Keratinocyte (primary cell): Measurements from ENCODE around the gene DENND5A. TPM values are rescaled to one million over a fixed set of nuclear protein-coding genes. Genes with fewer than 3 reads are reported as not detected.

Experiments
- DNase-seq: peaks from one replicate; pipeline ENCODE4 v3.0.0-alpha.2; 2011; ENCODE audit warnings: low read depth, missing footprints, low spot score
- FAIRE-seq: peaks from 2 replicates; lab custom pipeline; 2011; peaks lifted over from hg19 to GRCh38; lab: Jason Lieb, UNC
- H2AFZ ChIP-seq: 2 replicates; pipeline ENCODE4 v1.6.0; 2012; ENCODE audit warnings: low read length, control low read depth, inconsistent platforms; ENCODE audit not compliant: control insufficient read depth
- H3K27ac ChIP-seq: 2 replicates; pipeline ENCODE4 v1.5.1; 2011; ENCODE audit warnings: low read length; ENCODE audit not compliant: control insufficient read depth, insufficient read depth
- H3K27me3 ChIP-seq: 3 replicates; pipeline ENCODE4 v1.6.0; 2011; ENCODE audit warnings: low read length; ENCODE audit not compliant: control insufficient read depth, insufficient read depth; ENCODE audit errors: extremely low read depth
- H3K36me3 ChIP-seq, 2 experiments: 2 replicates in 1 of 2; 3 replicates in 1 of 2; pipeline ENCODE4 v1.5.1; 2011; ENCODE audit warnings: low read length in 2 of 2, mild to moderate bottlenecking in 1 of 2; ENCODE audit not compliant: control insufficient read depth in 2 of 2, insufficient read depth in 2 of 2; ENCODE audit errors: extremely low read depth in 1 of 2
- H3K4me1 ChIP-seq: 3 replicates; pipeline ENCODE4 v1.5.1; 2011; ENCODE audit warnings: low read length; ENCODE audit not compliant: control insufficient read depth, insufficient read depth; ENCODE audit errors: extremely low read depth
- H3K4me2 ChIP-seq: 3 replicates; pipeline ENCODE4 v1.6.0; 2011; ENCODE audit warnings: low read depth, low read length; ENCODE audit not compliant: control insufficient read depth, insufficient read depth; ENCODE audit errors: extremely low read depth
- H3K4me3 ChIP-seq, 3 experiments: fragments of 200-600 bp in 1 of 3; sonication (generic) in 1 of 3; 2 replicates in 2 of 3; 3 replicates in 1 of 3; pipeline ENCODE4 v1.5.1; 2011 to 2016; ENCODE audit warnings: low read length in 3 of 3, mild to moderate bottlenecking in 3 of 3, control low read depth in 2 of 3, inconsistent platforms in 1 of 3, low read depth in 1 of 3, mixed read lengths in 1 of 3, mixed run types in 1 of 3, moderate library complexity in 1 of 3; ENCODE audit not compliant: control insufficient read depth in 2 of 3, insufficient read depth in 2 of 3; ENCODE audit errors: extremely low read depth in 1 of 3
- H3K79me2 ChIP-seq: 2 replicates; pipeline ENCODE4 v1.6.0; 2012; ENCODE audit warnings: low read length; ENCODE audit not compliant: control insufficient read depth, insufficient read depth
- H3K9ac ChIP-seq: 3 replicates; pipeline ENCODE4 v1.6.0; 2011; ENCODE audit warnings: low read length; ENCODE audit not compliant: control insufficient read depth, insufficient read depth; ENCODE audit errors: extremely low read depth
- H3K9me1 ChIP-seq: 3 replicates; pipeline ENCODE4 v1.6.0; 2011; ENCODE audit warnings: low read length; ENCODE audit not compliant: control insufficient read depth, insufficient read depth; ENCODE audit errors: extremely low read depth
- H3K9me3 ChIP-seq: 2 replicates; pipeline ENCODE4 v1.5.1; 2012; ENCODE audit warnings: low read depth, low read length; ENCODE audit not compliant: control insufficient read depth
- H4K20me1 ChIP-seq: 3 replicates; pipeline ENCODE4 v1.6.0; 2011; ENCODE audit warnings: low read length; ENCODE audit not compliant: control insufficient read depth, insufficient read depth; ENCODE audit errors: extremely low read depth
- EZH2 ChIP-seq: IDR thresholded peaks from one replicate; pipeline ENCODE4 v1.6.1; 2012; ENCODE audit warnings: inconsistent platforms, mild to moderate bottlenecking, low read length, moderate library complexity
- dilution Hi-C: fragments of 300-500 bp; cut with MboI; formaldehyde crosslinking; loops from one replicate; pipeline ENCODE4 v1.7.0; 2020; ENCODE audit warnings: low sequenced_read_pairs; ENCODE audit not compliant: extremely low pct_ligation_motif_present
- polyA plus RNA-seq, 5 experiments: library from polyadenylated mRNA; depleted of rRNA in 3 of 5; stranded (reverse) in 3 of 5; stranded (forward) in 1 of 5; unstranded in 1 of 5; fragments of >200 nt; gene quantifications; 1 replicate in 1 of 5; 2 replicates in 3 of 5; 3 replicates in 1 of 5; pipeline versions ENCODE4 v1.2.1 to v1.2.3, GENCODE V29; 2011 to 2012; ENCODE audit warnings: missing spikeins in 2 of 5, low read depth in 1 of 5, low replicate concordance in 1 of 5
- TF ChIP-seq, protein P1 (sequence below), 3 experiments: IDR thresholded peaks in 1 of 3; conservative IDR thresholded peaks in 1 of 3; optimal IDR thresholded peaks in 1 of 3; 2 replicates in 2 of 3; 3 replicates in 1 of 3; pipeline versions ENCODE3 to v1.5.1; 2011; ENCODE audit warnings: low read length in 3 of 3, mild to moderate bottlenecking in 3 of 3, moderate library complexity in 2 of 3, control low read depth in 1 of 3, inconsistent platforms in 1 of 3; ENCODE audit not compliant: insufficient read depth in 2 of 3; ENCODE audit errors: extremely low read depth in 1 of 3

DENND5A gene
- polyA plus RNA-seq, 1 donor (not counting 4 experiments of a cell fraction or from before 2014, with no cell fraction given), result 49.1 TPM

DNA sequence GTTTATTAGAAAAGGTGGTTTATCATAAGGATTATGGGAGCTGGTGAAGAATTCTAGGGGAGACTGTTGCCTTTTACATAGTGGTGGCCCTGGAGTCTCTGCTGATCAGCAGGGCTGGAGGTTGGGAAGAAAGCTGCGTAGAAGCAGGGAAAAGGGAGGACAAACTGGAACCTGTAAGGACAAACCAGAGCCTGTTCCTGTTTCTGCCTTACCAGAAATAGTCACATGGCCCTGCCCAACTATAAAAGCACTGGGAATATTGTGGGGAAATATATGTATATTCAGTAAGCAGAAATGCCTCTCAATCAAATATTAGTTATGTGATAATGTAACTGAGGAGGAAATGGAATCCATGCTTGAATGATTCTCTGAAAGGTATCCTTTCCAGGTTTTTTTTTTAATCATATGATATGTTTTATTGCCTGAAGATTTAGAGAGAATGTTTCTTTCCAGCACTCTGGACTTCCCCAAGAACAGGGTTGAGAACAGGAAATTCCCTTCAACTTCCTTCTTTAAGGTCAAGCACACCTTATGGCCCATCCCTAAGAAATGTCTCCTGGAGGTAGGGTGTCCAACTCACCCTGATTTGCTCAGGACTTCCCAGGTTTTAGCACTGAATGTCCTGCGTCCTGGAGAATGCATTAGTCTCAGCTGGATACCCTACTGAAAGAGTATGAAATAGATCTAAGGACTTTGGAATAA, 139.8 kb downstream of the DENND5A start:
- Histone ChIP-seq H3K36me3 (no peaks in the 10 kb centered on the region), H3K79me2 (no peaks in the 10 kb centered on the region), H3K27me3 (no peaks in the 10 kb centered on the region), H3K4me2 (no peak overlapping the region), H3K27ac (no peak overlapping the region), H3K9me1 (no peaks in the 10 kb centered on the region), H3K4me1 (no peaks in the 10 kb centered on the region), H3K9me3 (no peaks in the 10 kb centered on the region), H3K9ac (no peak overlapping the region), H2AFZ (no peak overlapping the region), H4K20me1 (no peaks in the 10 kb centered on the region), H3K4me3 (no peak overlapping the region)
- FAIRE-seq, result no peak
- no peak for DNase-seq
- TF ChIP-seq, protein P1, sequence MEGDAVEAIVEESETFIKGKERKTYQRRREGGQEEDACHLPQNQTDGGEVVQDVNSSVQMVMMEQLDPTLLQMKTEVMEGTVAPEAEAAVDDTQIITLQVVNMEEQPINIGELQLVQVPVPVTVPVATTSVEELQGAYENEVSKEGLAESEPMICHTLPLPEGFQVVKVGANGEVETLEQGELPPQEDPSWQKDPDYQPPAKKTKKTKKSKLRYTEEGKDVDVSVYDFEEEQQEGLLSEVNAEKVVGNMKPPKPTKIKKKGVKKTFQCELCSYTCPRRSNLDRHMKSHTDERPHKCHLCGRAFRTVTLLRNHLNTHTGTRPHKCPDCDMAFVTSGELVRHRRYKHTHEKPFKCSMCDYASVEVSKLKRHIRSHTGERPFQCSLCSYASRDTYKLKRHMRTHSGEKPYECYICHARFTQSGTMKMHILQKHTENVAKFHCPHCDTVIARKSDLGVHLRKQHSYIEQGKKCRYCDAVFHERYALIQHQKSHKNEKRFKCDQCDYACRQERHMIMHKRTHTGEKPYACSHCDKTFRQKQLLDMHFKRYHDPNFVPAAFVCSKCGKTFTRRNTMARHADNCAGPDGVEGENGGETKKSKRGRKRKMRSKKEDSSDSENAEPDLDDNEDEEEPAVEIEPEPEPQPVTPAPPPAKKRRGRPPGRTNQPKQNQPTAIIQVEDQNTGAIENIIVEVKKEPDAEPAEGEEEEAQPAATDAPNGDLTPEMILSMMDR (optimal IDR thresholded peaks at IDR 0.05 in 1 of 3, IDR thresholded peaks at IDR 0.05 in 1 of 3, conservative IDR thresholded peaks at IDR 0.05 in 1 of 3; ENCODE audit: extremely low read depth in 1 of 3, insufficient read depth in 2 of 3, low read length in 3 of 3), result no peak
- no peak for TF ChIP-seq EZH2
- dilution Hi-C loops, result no loop called here

GRCh38 chr11:9123595-9124304, 141.4 kb downstream of the DENND5A start:
- no peak overlapping the region for H3K4me2 ChIP-seq
- H4K20me1 ChIP-seq, result no peaks in the 10 kb centered on the region
- dilution Hi-C loops, result no loop called here
- no peaks in the 10 kb centered on the region for H3K9me3 ChIP-seq
- TF ChIP-seq, protein P1 (optimal IDR thresholded peaks at IDR 0.05 in 1 of 3, IDR thresholded peaks at IDR 0.05 in 1 of 3, conservative IDR thresholded peaks at IDR 0.05 in 1 of 3; ENCODE audit: extremely low read depth in 1 of 3, insufficient read depth in 2 of 3, low read length in 3 of 3), result no peak
- H3K4me3 ChIP-seq, result no peak overlapping the region
- no peak overlapping the region for H3K27ac ChIP-seq
- no peaks in the 10 kb centered on the region for H3K4me1 ChIP-seq
- H2AFZ ChIP-seq, result no peak overlapping the region
- no peaks in the 10 kb centered on the region for H3K27me3 ChIP-seq
- no peak overlapping the region for H3K9ac ChIP-seq
- H3K79me2 ChIP-seq, result no peaks in the 10 kb centered on the region
- H3K9me1 ChIP-seq, result no peaks in the 10 kb centered on the region
- FAIRE-seq (no peak), DNase-seq (no peak)
- no peaks in the 10 kb centered on the region for H3K36me3 ChIP-seq
